GM21737 (cell line): ENCODE measurements around the gene GLT1D1.
A peak's percentile ranks its signal among the peaks of the same experiment; 100 is the strongest.
"Not testable (repeated sequence)": the region's sequence is repeated elsewhere in the genome, so short reads cannot be mapped to it uniquely, and the experiment has no call there.

Experiments
- ATAC-seq: cut with Tn5 transposase; IDR thresholded peaks from one replicate; pipeline ENCODE4 v1.9.1; 2021; ENCODE audit warnings: mild to moderate bottlenecking, moderate library complexity; ENCODE audit not compliant: unreplicated experiment

GLT1D1 gene

GRCh38 chr12:128852885-128853599, at the start of gene GLT1D1:
GLT1D1 (plus strand) TSS chr12:128853478; CDS start chr12:128853582, 104 bp downstream.
- ATAC-seq, result peak; percentile 6

- no peak for ATAC-seq
Measured at GRCh38 chr12:128803788-128804187, 49.5 kb upstream of the GLT1D1 start.

- ATAC-seq, result no peak
Measured at GRCh38 chr12:128804762-128805161, 48.5 kb upstream of the GLT1D1 start.

- not testable (repeated sequence) for ATAC-seq
Measured at GRCh38 chr12:128805406-128805805, 47.9 kb upstream of the GLT1D1 start.

- no peak for ATAC-seq
Measured at GRCh38 chr12:128806573-128806972, 46.7 kb upstream of the GLT1D1 start.

GRCh38 chr12:128807161-128807724, 46.0 kb upstream of the GLT1D1 start:
- no peak for ATAC-seq

- no peak for ATAC-seq
Measured at GRCh38 chr12:128808651-128809050, 44.6 kb upstream of the GLT1D1 start.

- ATAC-seq, result peak; percentile 59
Measured at GRCh38 chr12:128810182-128811127, 42.8 kb upstream of the GLT1D1 start.

- ATAC-seq, result no peak
Measured at GRCh38 chr12:128811806-128812205, 41.5 kb upstream of the GLT1D1 start.

- no peak for ATAC-seq
Measured at GRCh38 chr12:128813392-128813791, 39.9 kb upstream of the GLT1D1 start.

- ATAC-seq, result no peak
Measured at GRCh38 chr12:128813883-128814282, 39.4 kb upstream of the GLT1D1 start.

GRCh38 chr12:128814411-128815261, 38.6 kb upstream of the GLT1D1 start:
- no peak for ATAC-seq

- ATAC-seq, result no peak
Measured at GRCh38 chr12:128815779-128816642, 37.3 kb upstream of the GLT1D1 start.

- no peak for ATAC-seq
Measured at GRCh38 chr12:128816643-128816920, 36.7 kb upstream of the GLT1D1 start.

GRCh38 chr12:128817111-128818015, 35.9 kb upstream of the GLT1D1 start:
- peak; percentile 45 for ATAC-seq

- ATAC-seq, result peak; percentile 36
Measured at GRCh38 chr12:128818065-128819022, 34.9 kb upstream of the GLT1D1 start.

GRCh38 chr12:128819293-128820144, 33.8 kb upstream of the GLT1D1 start:
- ATAC-seq, result no peak
